T-cell (primary cell): ENCODE measurements around the gene PXDN. TPM values are rescaled to one million over a fixed set of nuclear protein-coding genes. Genes with fewer than 3 reads are reported as not detected.

Experiments
- ATAC-seq, 4 experiments: fragments of 200-7000 bp in 3 of 4; fragments of 150-1000 bp in 1 of 4; cut with Tn5 transposase; replicated peaks in 1 of 4; 1 replicate in 3 of 4; 2 replicates in 1 of 4; pipeline ENCODE4 v1.10.0; 2021; ENCODE audit warnings: moderate library complexity in 3 of 4, mild to moderate bottlenecking in 2 of 4, moderate number of reproducible peaks in 1 of 4
- CTCF ChIA-PET, 2 donors: fragments of 300-600 bp; sonication (Branson Sonifier 250); formaldehyde crosslinking; loops; one replicate each; lab custom pipeline; 2022; ENCODE audit warnings: antibody characterized with exemption in 2 of 2; lab: Charles Lee
- POLR2A ChIA-PET, 2 donors: fragments of 300-600 bp; sonication (Branson Sonifier 250); formaldehyde crosslinking; loops; one replicate each; lab custom pipeline; 2022; ENCODE audit warnings: antibody characterized with exemption in 2 of 2; lab: Charles Lee
- DNase-seq, 35 experiments: peaks; one replicate each; pipeline versions ENCODE4 v3.0.0 to v3.0.0-alpha.2; 2013 to 2023
- H3K27ac ChIP-seq: one replicate; pipeline ENCODE4 v1.5.1; 2013; ENCODE audit warnings: low read length
- H3K27me3 ChIP-seq, 2 experiments: replicated peaks in 1 of 2; 1 replicate in 1 of 2; 2 replicates in 1 of 2; pipeline versions ENCODE4 v1.6.1 to v1.7.0; 2013; ENCODE audit warnings: low read length in 1 of 2, mixed read lengths in 1 of 2; ENCODE audit not compliant: control insufficient read depth in 2 of 2, insufficient read depth in 2 of 2; ENCODE audit errors: extremely low read depth in 1 of 2
- H3K36me3 ChIP-seq, 2 donors: 1 replicate in 1 of 2; 2 replicates in 1 of 2; pipeline versions ENCODE4 v1.6.1 to v1.7.0; 2013; ENCODE audit warnings: low read length in 1 of 2; ENCODE audit not compliant: control insufficient read depth in 2 of 2, insufficient read depth in 1 of 2; ENCODE audit errors: extremely low read depth in 1 of 2
- H3K4me1 ChIP-seq, 2 experiments: 1 replicate in 1 of 2; 2 replicates in 1 of 2; pipeline versions ENCODE4 v1.6.1 to v1.7.0; 2013; ENCODE audit warnings: low read length in 2 of 2, mixed read lengths in 1 of 2; ENCODE audit not compliant: insufficient read depth in 2 of 2, control insufficient read depth in 1 of 2; ENCODE audit errors: extremely low read depth in 1 of 2
- H3K4me3 ChIP-seq, 2 donors: 1 replicate in 1 of 2; 2 replicates in 1 of 2; pipeline versions ENCODE4 v1.5.1 to v1.7.0; 2013; ENCODE audit warnings: mild to moderate bottlenecking in 2 of 2, low read length in 1 of 2, moderate library complexity in 1 of 2; ENCODE audit not compliant: control insufficient read depth in 1 of 2; ENCODE audit errors: extremely low read depth in 1 of 2
- H3K9me3 ChIP-seq: 2 replicates; pipeline ENCODE4 v1.7.0; 2013
- H3K27ac Mint-ChIP-seq, 2 donors: one replicate each; pipeline ENCODE4 v1.8.0; 2020 to 2021; ENCODE audit warnings: mild to moderate bottlenecking in 2 of 2, mixed read lengths in 2 of 2
- H3K27me3 Mint-ChIP-seq, 2 donors: one replicate each; pipeline ENCODE4 v1.8.0; 2021 to 2022; ENCODE audit warnings: mixed read lengths in 2 of 2
- H3K36me3 Mint-ChIP-seq: one replicate; pipeline ENCODE4 v1.8.0; 2021; ENCODE audit warnings: mixed read lengths
- H3K4me1 Mint-ChIP-seq, 3 donors: one replicate each; pipeline ENCODE4 v1.8.0; 2020 to 2022; ENCODE audit warnings: mixed read lengths in 3 of 3, mild to moderate bottlenecking in 1 of 3
- H3K4me3 Mint-ChIP-seq, 3 donors: one replicate each; pipeline ENCODE4 v1.8.0; 2020 to 2022; ENCODE audit warnings: mild to moderate bottlenecking in 3 of 3, mixed read lengths in 3 of 3, moderate library complexity in 3 of 3
- H3K9me3 Mint-ChIP-seq, 3 donors: one replicate each; pipeline ENCODE4 v1.8.0; 2020 to 2022; ENCODE audit warnings: mixed read lengths in 3 of 3
- WGBS: methylation state at CpG from one replicate; pipeline ENCODE4 v1.1.5; 2013; ENCODE audit warnings: missing lambda C conversion rate; ENCODE audit not compliant: insufficient coverage; 5-methylcytosine and 5-hydroxymethylcytosine counted together
- total RNA-seq, 35 experiments: library from RNA in 6 of 35; stranded (reverse) in 6 of 35; fragments of 120-200 nt in 1 of 35; gene quantifications; one replicate each; pipeline versions ENCODE4 v1.2.1 to v1.2.4 and lab custom pipeline; 2013 to 2026

Gene PXDN
- total RNA-seq, 5 donors from 2014 or later (not counting 1 experiment from before 2014, with no cell fraction given), result 0.21 to 5.4 (median 1.3) TPM

DNA sequence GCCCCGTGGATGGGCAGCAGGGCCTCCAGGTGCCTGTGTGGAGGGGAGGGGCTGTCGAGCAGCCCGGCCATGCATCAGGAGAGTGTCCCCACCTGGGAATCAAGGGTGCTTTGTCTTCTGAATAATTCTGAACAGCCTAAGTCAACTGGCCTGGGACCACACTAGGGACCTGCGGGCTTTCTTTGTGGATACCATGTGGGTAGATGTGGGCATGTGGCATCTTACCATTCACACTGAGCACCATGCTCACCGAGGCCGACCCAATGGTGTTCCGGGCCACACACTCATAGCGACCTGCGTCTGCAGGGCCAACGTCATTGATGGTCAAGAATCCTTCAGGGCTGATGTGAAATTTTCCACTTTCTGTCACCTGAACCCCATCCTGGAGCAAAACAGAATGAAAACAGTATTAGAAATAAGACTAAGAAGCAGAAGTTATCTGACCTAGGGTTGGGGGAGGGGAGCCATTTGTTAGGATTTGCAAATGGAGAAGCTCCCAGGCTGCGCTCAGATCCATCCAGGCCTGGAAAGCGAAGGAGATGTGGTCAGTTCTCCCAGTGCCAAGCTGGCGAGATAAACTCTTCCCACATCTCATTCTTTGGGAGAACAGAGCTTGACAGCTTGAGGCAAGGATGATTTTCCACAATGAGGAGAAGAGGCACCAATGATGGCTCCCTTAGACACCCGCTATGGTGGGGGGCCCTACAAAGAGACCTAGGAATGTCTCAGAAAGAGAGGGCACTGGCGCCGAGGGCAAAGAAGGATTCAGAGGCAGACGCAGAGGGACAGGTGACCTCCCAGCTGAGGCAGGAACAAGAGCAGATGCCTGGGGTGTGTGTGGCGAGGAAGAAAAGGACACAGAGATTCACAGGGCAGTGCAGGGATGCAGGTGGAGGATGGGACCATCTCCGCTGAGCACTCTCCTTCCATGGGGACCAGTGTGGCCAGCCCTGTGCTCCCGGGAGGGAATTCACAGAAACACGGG lies 83.4 kb downstream of the PXDN start:
- Histone ChIP-seq H3K27me3 (peaks cover 0 to 48% of the 10 kb centered on the region in 2 experiments), H3K36me3 (no peaks in the 10 kb centered on the region), H3K4me3 (no peak overlapping the region), H3K9me3 (no peaks in the 10 kb centered on the region), H3K4me1 (no peaks in the 10 kb centered on the region), H3K27ac (no peak overlapping the region)
- ATAC-seq (no peak), DNase-seq (no peak)
- 90% methylated on average over 11 of the region's 21 CpGs for WGBS
- Mint-ChIP-seq H3K4me1 (no peaks in the 10 kb centered on the region), H3K4me3 (no peak overlapping the region), H3K9me3 (no peaks in the 10 kb centered on the region), H3K27me3 (peaks cover 16 to 20% of the 10 kb centered on the region in 2 donors), H3K36me3 (no peaks in the 10 kb centered on the region), H3K27ac (no peak overlapping the region)
- POLR2A ChIA-PET, result interaction anchor here in 1 of 2 donors (0.6 kb wide), 1 partner anchor 150 kb away, joined by 3 read pairs; no protein-coding TSS in a partner anchor
- CTCF ChIA-PET, result no interaction called here

- Histone ChIP-seq H3K36me3 (no peaks in the 10 kb centered on the region), H3K27ac (no peak overlapping the region), H3K9me3 (no peaks in the 10 kb centered on the region), H3K27me3 (peaks cover 0 to 48% of the 10 kb centered on the region in 2 experiments), H3K4me1 (no peaks in the 10 kb centered on the region), H3K4me3 (no peak overlapping the region)
- Mint-ChIP-seq H3K36me3 (no peaks in the 10 kb centered on the region), H3K27ac (no peak overlapping the region), H3K27me3 (peaks cover 12 to 20% of the 10 kb centered on the region in 2 donors), H3K4me1 (no peaks in the 10 kb centered on the region), H3K9me3 (no peaks in the 10 kb centered on the region), H3K4me3 (no peak overlapping the region)
- POLR2A ChIA-PET, result no interaction called here
- WGBS, result 84% methylated on average over 14 of the region's 16 CpGs
- DNase-seq, result no peak
- no peak for ATAC-seq
- CTCF ChIA-PET, result no interaction called here
These were observed 84.3 kb downstream of the PXDN start for GRCh38 chr2:1659951-1660565.

- DNase-seq (peak in 1 of 35 experiments; percentile 11), ATAC-seq (no peak)
- no peak overlapping the region for H3K27ac ChIP-seq
- 83% methylated on average over 21 of the region's 26 CpGs for WGBS
- CTCF ChIA-PET, result no interaction called here
- Mint-ChIP-seq H3K4me1 (no peaks in the 10 kb centered on the region), H3K27ac (no peak overlapping the region), H3K9me3 (no peaks in the 10 kb centered on the region), H3K4me3 (no peak overlapping the region), H3K27me3 (peaks cover 11 to 20% of the 10 kb centered on the region in 2 donors), H3K36me3 (no peaks in the 10 kb centered on the region)
- H3K9me3 ChIP-seq, result no peaks in the 10 kb centered on the region
- H3K4me3 ChIP-seq, result no peak overlapping the region
- POLR2A ChIA-PET, result no interaction called here
- H3K27me3 ChIP-seq, result peaks cover 0 to 42% of the 10 kb centered on the region in 2 experiments
- H3K36me3 ChIP-seq, result no peaks in the 10 kb centered on the region
- H3K4me1 ChIP-seq, result no peaks in the 10 kb centered on the region
These were observed 85.7 kb downstream of the PXDN start for GRCh38 chr2:1658394-1659151.

DNA sequence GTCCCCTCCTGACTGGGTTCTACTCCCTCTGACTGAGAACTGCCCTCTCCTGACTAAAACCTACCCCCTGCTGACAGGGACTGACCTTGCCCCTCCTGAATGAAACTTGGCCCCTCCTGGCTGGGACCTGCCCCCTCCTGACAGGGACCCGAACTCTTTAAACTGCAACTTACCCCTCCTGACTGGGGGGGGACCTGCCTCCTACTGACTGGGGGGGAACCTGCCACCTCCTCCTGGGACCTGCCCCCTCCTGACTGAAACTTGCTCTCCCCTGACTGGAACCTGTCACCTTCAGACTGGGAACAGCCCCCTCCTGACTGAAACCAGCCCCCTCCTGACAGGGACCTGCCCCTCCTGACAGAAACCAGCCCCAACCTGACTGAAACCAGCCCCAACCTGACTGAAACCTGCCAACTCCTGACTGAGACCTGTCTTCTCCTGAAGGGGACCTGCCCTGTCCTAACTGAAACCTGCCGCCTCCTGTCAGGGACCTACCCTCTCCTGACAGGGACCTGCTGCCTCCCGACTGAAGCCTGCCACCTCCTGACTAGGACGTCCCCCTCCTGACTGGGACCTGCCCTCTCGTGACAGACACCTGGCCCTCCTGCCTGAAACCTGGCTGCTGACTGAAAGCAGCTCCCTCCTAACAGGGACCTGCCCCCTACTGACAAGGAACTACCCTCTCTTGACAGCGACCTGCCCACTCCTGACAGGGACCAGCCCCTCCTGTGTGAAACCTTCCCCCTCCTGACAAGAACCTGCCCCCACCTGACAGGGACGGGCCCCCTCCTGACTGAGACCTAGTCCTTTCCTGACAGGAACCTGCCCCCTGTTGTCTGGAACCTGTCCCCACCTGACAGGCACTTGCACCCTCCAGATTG lies 87.1 kb downstream of the PXDN start:
- ATAC-seq (peak in 1 of 4 experiments; percentile 18), DNase-seq (peak in 1 of 35 experiments; percentile 22)
- Mint-ChIP-seq H3K27me3 (peaks cover 11 to 20% of the 10 kb centered on the region in 2 donors), H3K4me1 (no peaks in the 10 kb centered on the region), H3K4me3 (no peak overlapping the region), H3K9me3 (no peaks in the 10 kb centered on the region), H3K27ac (no peak overlapping the region), H3K36me3 (no peaks in the 10 kb centered on the region)
- Histone ChIP-seq H3K9me3 (no peaks in the 10 kb centered on the region), H3K4me3 (no peak overlapping the region), H3K27me3 (peaks cover 0 to 35% of the 10 kb centered on the region in 2 experiments), H3K36me3 (no peaks in the 10 kb centered on the region), H3K4me1 (no peaks in the 10 kb centered on the region), H3K27ac (no peak overlapping the region)
- POLR2A ChIA-PET, result no interaction called here
- CTCF ChIA-PET, result no interaction called here
- WGBS, result 53% methylated on average over 6 of the region's 7 CpGs

- H3K27me3 Mint-ChIP-seq, result peaks cover 11 to 20% of the 10 kb centered on the region in 2 donors
- no peaks in the 10 kb centered on the region for H3K4me1 ChIP-seq
- H3K27ac Mint-ChIP-seq, result no peak overlapping the region
- ATAC-seq, result no peak
- WGBS, result 80% methylated on average over 6 of the region's 6 CpGs
- H3K4me1 Mint-ChIP-seq, result no peaks in the 10 kb centered on the region
- ChIA-PET CTCF (no interaction called here), POLR2A (no interaction called here)
- H3K36me3 Mint-ChIP-seq, result no peaks in the 10 kb centered on the region
- no peak overlapping the region for H3K4me3 Mint-ChIP-seq
- H3K9me3 Mint-ChIP-seq, result no peaks in the 10 kb centered on the region
- no peak overlapping the region for H3K4me3 ChIP-seq
- H3K27me3 ChIP-seq, result peaks cover 0 to 31% of the 10 kb centered on the region in 2 experiments
- no peaks in the 10 kb centered on the region for H3K36me3 ChIP-seq
- H3K9me3 ChIP-seq, result no peaks in the 10 kb centered on the region
- H3K27ac ChIP-seq, result no peak overlapping the region
- peak in 1 of 35 experiments; percentile 19 for DNase-seq
These were observed 87.9 kb downstream of the PXDN start for GRCh38 chr2:1656326-1656960.
